Coronary artery (tissue), 2 donors: ENCODE measurements around the gene UTP15.

ENCODE experiments used
- DNase-seq: peaks from one replicate; pipeline ENCODE4 v3.0.0-alpha.2; 2017; ENCODE audit warnings: low spot score
- H3K27ac ChIP-seq, 2 donors: fragments of 200-600 bp; sonication (generic); one replicate each; pipeline ENCODE4 v1.5.1; 2016 to 2019
- H3K4me3 ChIP-seq: fragments of 200-600 bp; sonication (generic); 2 replicates; pipeline ENCODE4 v1.5.1; 2016; ENCODE audit warnings: mild to moderate bottlenecking, moderate library complexity
- CTCF ChIP-seq: fragments of 200-600 bp; sonication (generic); IDR thresholded peaks from one replicate; pipeline ENCODE4 v1.5.1; 2019; ENCODE audit warnings: antibody characterized with exemption

UTP15 gene

DNA sequence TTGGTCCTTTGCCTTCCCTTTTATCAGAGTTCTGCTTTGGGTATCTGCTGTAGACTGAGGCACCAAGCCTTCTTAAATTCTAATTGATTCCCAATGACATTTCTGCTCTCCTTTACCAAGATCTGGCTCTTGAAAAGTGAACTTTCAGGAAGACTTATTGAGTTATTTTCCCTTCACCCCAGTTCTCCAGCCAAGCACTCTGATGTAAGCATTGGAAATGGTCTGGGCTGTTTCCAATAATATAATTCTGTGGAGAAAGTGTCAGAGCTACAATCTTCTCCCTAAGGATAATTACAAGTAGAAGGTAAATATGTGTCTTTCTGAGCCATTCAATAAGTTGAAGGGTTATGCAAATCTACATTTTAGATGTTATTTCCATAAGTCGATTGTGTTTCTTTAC is 36.5 kb upstream of the UTP15 start:
- TF ChIP-seq CTCF: no peak
- H3K4me3 ChIP-seq: no peak overlapping the region
- DNase-seq: no peak
- H3K27ac ChIP-seq: no peak overlapping the region

- TF ChIP-seq CTCF: no peak
- Histone ChIP-seq H3K27ac (no peak overlapping the region), H3K4me3 (no peak overlapping the region)
- no peak for DNase-seq
These were observed 34.2 kb upstream of the UTP15 start for GRCh38 chr5:73531356-73531755.

DNA sequence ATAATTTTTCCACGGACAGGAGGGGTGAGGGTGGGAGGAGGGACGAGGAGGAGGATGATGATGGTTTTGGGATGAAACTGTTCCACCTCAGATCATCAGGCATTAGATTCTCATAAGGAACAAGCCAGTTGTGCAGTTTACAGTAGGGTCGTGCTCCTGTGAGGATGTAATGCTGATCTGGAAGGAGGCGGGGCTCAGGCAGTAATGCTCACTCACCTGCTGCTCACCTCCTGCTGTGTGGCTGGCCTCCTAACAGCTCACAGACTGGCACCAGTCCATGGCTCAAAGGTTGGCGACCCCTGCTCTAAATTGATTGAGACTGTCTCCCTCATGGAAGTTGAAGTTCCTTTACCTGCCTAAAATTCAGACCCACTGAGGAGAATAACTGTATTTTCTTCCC is 33.3 kb upstream of the UTP15 start:
- Histone ChIP-seq H3K4me3 (no peak overlapping the region), H3K27ac (no peak overlapping the region)
- DNase-seq: no peak
- TF ChIP-seq CTCF: no peak

- no peak for TF ChIP-seq CTCF
- DNase-seq: no peak
- no peak overlapping the region for H3K4me3 ChIP-seq
- no peak overlapping the region for H3K27ac ChIP-seq
These were observed 31.4 kb upstream of the UTP15 start for GRCh38 chr5:73534011-73534644.

DNA sequence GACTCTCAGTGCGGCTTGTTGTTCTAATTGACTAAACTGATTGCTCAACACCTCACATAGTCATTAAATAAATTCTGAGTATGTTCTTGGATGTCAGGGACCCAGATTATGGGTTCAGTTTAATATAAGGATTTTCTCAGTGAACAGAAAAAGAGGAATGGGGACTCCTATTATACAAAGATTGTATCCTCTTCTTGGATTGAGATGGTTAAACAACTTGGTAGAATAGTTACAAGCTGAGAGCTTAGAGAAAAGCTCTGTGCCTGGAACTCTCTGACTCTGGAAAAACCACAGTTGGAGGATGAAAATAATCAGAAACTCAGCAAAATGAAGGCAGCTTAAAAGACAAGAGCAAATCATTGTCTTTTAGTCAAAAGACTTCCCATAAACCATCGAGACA is 30.6 kb upstream of the UTP15 start:
- Histone ChIP-seq H3K27ac (no peak overlapping the region), H3K4me3 (no peak overlapping the region)
- DNase-seq: no peak
- no peak for TF ChIP-seq CTCF

GRCh38 chr5:73539730-73540129 is 25.8 kb upstream of the UTP15 start:
- no peak overlapping the region for H3K27ac ChIP-seq
- TF ChIP-seq CTCF: no peak
- DNase-seq: no peak
- H3K4me3 ChIP-seq: no peak overlapping the region

GRCh38 chr5:73540192-73540591 is 25.4 kb upstream of the UTP15 start:
- Histone ChIP-seq H3K27ac (no peak overlapping the region), H3K4me3 (no peak overlapping the region)
- no peak for DNase-seq
- no peak for TF ChIP-seq CTCF
